Anterior cingulate cortex (tissue), 58 donors: ENCODE measurements around the gene MTIF3.

Source experiments
- DNase-seq, 58 donors: peaks; one replicate each; lab custom pipeline; 2025; lab: John Stamatoyannopoulos, UW

MTIF3 gene

DNA sequence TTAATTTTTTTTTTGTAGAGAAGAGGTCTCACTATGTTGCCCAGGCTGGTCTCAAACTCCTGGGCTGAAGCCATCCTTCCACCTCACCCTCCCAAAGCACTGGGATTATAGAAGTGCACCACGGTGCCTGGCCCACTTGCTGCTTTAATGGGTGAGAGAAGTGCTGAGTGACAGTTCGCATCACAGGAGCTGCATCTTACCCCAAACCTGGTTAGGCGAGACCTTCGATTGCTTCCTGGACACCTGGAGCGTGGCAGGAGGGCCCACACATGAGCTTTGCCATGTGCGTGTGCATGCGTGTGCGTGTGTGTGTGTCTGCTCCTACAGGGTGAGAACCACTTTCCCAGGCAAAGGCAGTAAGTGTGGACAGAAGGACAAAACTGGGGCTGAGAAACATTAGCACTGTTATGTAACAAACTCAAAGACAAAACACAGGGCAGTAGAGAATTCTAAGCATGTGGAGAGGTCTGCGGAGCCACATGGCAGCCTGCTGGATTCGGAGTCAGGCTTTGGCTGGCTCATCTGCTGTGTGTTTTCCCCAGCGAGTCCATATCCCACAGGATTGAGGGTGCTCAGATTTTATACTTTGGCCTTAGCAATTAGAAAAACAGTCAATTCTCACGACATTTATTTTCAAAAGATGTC is 11.7 kb upstream of the MTIF3 start:
- peak in 2 of 58 donors; percentile 6 to 22 for DNase-seq

GRCh38 chr13:27455331-27455855 is 5.0 kb upstream of the MTIF3 start:
- DNase-seq: no peak

DNA sequence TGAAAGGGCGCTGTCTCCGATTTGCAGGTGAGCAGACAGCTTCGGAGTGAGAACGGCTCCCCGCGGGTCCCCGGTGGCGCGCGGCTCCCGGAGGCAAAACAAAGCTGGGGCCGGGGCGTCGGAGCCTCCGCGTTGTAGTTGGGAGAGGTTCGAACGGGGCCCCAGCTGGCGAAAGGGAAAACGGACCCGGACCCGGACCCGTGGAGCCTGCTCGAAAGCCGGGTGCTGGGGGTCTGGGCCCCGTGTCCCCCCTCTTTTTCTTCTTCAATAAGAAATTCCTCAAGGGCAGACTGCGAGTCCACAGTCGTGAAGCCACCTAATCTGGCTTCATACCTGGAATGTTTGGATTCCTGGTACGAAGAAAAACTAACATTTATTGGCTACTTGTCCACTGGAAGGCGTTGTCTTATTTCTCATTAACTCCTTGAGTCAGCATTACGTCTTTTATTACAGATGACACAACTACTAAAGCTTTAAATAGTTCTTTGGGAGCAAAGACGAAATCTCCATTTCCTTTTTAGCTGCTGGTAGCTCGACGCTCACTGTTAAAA is 632 bp upstream of the MTIF3 start:
- peak in 22 of 58 donors; percentile 11 to 61 (median 36) for DNase-seq

DNA sequence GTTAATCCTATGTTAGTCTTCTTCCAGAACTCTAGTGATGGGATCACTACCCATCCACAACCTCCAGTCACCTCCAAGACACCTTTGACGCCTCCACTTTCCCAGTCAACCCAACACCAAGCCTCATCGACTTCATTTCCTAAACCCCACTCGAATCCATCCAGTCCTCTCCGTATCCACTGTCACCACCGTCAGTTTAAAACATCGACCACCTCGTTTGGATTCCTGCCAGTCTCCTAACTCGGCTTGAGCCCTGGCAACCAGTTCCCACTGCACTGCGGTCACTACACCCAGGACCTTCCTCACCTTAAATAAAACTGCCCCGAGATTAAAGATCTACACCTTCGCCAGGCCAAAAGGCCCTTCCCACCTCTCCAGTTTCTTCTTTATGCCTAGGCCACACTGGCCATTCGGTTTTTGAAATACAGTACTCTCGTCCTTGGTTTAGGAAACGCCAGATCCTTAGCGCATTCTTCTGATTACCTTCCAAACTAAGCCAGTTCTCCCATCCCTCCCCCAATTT is 1.2 kb downstream of the MTIF3 start:
- DNase-seq: peak in 1 of 58 donors; percentile 9

GRCh38 chr13:27448308-27448707 is 2.1 kb downstream of the MTIF3 start:
- DNase-seq: no peak

GRCh38 chr13:27446986-27447583 is 3.3 kb downstream of the MTIF3 start:
- no peak for DNase-seq

DNA sequence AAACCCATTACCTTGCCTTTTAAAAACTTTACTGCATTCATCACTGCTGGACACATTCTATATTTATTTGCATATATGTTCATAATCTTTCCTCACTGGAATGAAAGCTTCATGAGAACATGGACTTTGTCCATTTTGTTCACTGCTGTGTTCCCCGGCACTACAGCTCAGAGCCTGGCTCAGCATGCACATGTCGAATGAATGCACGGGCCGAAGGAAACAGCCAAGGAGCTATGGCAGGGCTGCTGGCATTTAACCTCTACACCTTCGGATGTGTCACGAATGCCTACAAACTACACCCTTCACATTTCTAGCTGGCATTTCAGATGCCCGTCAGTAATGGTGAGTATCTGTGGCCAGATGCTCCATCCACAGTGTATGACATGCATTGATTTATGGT is 7.6 kb downstream of the MTIF3 start:
- DNase-seq: no peak

GRCh38 chr13:27442071-27442647 is 8.2 kb downstream of the MTIF3 start:
- DNase-seq: no peak

GRCh38 chr13:27440408-27440807 is 10.0 kb downstream of the MTIF3 start:
- no peak for DNase-seq

GRCh38 chr13:27437126-27437525 is 13.2 kb downstream of the MTIF3 start:
- no peak for DNase-seq

- no peak for DNase-seq
These were observed 17.7 kb downstream of the MTIF3 start for GRCh38 chr13:27432611-27433210.

GRCh38 chr13:27432180-27432579 is 18.2 kb downstream of the MTIF3 start:
- no peak for DNase-seq

DNA sequence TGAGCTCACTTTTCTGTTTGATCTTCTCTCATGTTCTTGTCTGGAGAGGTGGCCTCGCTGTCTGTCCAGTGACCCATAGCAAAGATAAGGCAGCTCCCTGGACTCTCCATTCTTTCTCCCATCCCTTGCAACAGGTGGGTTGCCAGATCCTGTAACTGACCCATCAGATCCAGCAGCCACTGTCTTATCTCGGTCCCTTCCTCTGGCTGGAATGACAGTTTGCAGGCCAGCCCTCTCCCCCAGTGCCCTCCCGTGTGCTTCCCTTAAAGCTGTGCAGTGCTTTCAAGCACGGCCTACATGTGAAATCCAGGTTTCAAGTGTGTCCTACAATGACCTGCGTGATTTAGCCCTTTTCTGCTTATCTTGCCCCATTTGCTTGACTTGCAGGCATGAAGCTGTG is 22.2 kb downstream of the MTIF3 start:
- DNase-seq: no peak

- DNase-seq: no peak
These were observed 22.7 kb downstream of the MTIF3 start for GRCh38 chr13:27427641-27428040.

GRCh38 chr13:27425918-27426630 is 24.3 kb downstream of the MTIF3 start:
- DNase-seq: peak in 35 of 58 donors; percentile 2 to 65 (median 26)

DNA sequence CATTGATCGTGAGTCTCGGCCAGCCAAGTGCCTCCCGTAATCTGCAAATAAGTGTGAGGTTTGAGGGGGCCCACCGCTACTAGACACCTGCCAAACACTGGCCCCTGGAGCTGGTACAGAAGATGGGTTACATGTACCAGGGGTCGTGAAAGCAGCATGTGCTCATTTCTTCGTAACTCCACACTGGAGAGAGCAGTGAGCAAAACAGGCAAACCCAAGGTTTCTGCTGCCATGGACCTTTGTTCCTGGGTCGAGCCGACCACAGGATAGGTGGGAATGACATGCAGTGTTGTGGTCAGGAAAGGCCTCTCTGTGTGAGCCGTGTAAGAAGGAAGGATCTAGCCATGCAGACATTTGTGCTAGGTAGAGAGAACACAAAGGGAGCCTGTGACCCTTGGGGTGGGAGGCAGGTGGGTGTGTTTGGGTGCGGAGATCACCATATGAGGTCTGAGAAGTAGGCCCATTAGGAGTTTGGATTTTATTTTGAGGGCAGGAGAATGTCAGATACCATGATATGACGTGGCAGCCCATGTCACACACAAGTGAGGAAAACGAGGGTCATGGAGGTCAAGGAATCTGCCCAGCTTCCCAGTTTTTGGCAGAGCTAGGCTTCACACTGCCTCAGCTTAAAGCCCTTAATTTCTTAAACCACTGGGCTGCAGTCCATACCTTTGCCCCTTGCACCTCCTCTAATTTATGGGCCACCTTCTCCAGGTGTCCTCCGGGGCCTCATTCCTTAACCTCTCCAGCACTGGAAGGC is 25.0 kb downstream of the MTIF3 start:
- peak in 1 of 58 donors; percentile 38 for DNase-seq

GRCh38 chr13:27424246-27425157 is 25.9 kb downstream of the MTIF3 start, which contains the start of gene GTF3A:
GTF3A (plus strand) TSS chr13:27424619.
- DNase-seq: peak; percentile 8 to 90 (median 76)

DNA sequence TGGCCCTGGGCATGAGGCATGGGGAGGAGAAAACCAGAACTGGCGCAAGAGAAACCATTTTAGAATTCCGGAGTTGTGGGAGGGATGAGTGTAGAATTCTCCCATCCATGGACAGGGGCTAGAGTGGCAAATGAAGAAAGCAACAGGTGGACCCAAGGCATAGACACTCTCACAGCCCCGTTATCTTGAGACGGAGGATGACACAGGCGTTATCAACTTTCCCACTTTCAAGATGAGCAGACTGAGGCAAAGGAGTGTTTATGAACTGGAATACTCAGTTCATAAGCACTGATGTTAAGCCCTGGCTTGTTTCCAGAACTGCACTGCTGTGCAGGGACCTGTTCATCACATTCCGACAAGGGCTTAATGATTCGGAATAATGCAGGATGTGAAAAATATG is 27.0 kb downstream of the MTIF3 start:
- peak in 1 of 58 donors; percentile 7 for DNase-seq
